HL-60 (cell line): Measurements from ENCODE around the gene ZBTB7B.
A peak's percentile ranks its signal among the peaks of the same experiment; 100 is the strongest.

Experiments
- DNase-seq, 2 experiments: peaks; one replicate each; pipeline ENCODE4 v3.0.0-alpha.2; 2010 to 2020; ENCODE audit warnings: low read depth in 1 of 2, low spot score in 1 of 2
- H3K27ac ChIP-seq: fragments of 250-450 bp; sonication (Bioruptor Pico); replicated peaks from 2 replicates; pipeline ENCODE4 v1.5.1; 2020; ENCODE audit warnings: mild to moderate bottlenecking, moderate library complexity
- H3K27me3 ChIP-seq: fragments of 250-450 bp; sonication (Bioruptor Pico); 2 replicates; pipeline ENCODE4 v1.5.1; 2021; ENCODE audit warnings: mild to moderate bottlenecking, moderate library complexity; ENCODE audit not compliant: insufficient read depth, poor library complexity, severe bottlenecking
- H3K4me3 ChIP-seq: replicated peaks from 2 replicates; pipeline ENCODE4 v1.5.1; 2011; ENCODE audit warnings: mild to moderate bottlenecking, control low read depth, low read length; ENCODE audit not compliant: insufficient read depth
- CTCF ChIP-seq: IDR thresholded peaks from one replicate; pipeline ENCODE4 v1.5.1; 2011; ENCODE audit warnings: low read length, control low read depth, inconsistent platforms; ENCODE audit not compliant: insufficient read depth
- GABPA ChIP-seq: IDR thresholded peaks from 2 replicates; pipeline ENCODE4 v1.6.1; 2012; ENCODE audit warnings: low read depth
- POLR2AphosphoS5 ChIP-seq: IDR thresholded peaks from 2 replicates; pipeline ENCODE4 v1.6.1; 2012; ENCODE audit warnings: low read depth
- REST ChIP-seq: IDR thresholded peaks from 2 replicates; pipeline ENCODE4 v1.6.1; 2012; ENCODE audit warnings: low read depth; ENCODE audit not compliant: insufficient replicate concordance
- SPI1 ChIP-seq: IDR thresholded peaks from 2 replicates; pipeline ENCODE4 v1.6.1; 2012; ENCODE audit warnings: low read depth, mild to moderate bottlenecking, borderline replicate concordance

The ZBTB7B gene

GRCh38 chr1:155006601-155007101, 4.0 kb downstream of the ZBTB7B start:
- DNase-seq = peak; percentile 64 to 90
- TF ChIP-seq REST (no peak), SPI1 (peak; percentile 26; the same call in 1 of the 2 replicates), POLR2AphosphoS5 (peak; percentile 43; the same call in 1 of the 2 replicates), CTCF (no peak), GABPA (no peak)
- peak overlapping the region; percentile 94 for H3K27ac ChIP-seq
- H3K4me3 ChIP-seq = no peak overlapping the region; the same call in none of the 2 replicates
- no peaks in the 10 kb centered on the region for H3K27me3 ChIP-seq

DNA sequence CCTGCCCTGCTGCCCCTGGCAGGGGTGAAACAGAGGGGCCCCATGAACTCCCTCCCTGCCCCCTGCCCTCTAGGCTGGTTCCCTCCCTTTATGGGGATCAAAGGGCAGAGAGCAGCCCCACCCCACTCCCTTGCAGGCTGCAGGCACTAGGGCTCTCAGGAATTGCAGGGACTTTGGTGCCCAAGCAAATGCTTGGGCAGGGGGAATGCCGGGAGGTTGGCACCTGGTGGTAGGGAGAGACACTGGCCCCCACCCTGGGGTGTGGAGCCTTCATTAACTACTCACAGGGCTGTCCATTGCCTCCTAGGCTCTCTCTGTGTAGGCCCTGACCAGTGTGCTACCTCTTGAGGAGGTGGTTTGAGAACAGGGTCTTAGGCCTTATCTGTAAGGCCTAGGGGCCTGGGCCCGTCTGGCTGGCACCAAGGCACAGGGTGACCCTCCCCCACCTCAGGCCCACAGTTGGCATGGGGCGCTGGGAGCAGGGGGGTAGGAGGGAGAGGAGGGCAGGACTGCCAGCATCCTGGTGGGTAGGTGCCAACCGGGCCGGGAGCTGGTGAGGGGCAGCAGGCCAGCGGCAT, 4.7 kb downstream of the ZBTB7B start:
- no peak for DNase-seq
- peak overlapping the region; percentile 76 for H3K4me3 ChIP-seq
- TF ChIP-seq SPI1 (no peak), CTCF (no peak), POLR2AphosphoS5 (no peak), GABPA (no peak), REST (no peak)
- no peaks in the 10 kb centered on the region for H3K27me3 ChIP-seq
- H3K27ac ChIP-seq = peak overlapping the region; percentile 94

DNA sequence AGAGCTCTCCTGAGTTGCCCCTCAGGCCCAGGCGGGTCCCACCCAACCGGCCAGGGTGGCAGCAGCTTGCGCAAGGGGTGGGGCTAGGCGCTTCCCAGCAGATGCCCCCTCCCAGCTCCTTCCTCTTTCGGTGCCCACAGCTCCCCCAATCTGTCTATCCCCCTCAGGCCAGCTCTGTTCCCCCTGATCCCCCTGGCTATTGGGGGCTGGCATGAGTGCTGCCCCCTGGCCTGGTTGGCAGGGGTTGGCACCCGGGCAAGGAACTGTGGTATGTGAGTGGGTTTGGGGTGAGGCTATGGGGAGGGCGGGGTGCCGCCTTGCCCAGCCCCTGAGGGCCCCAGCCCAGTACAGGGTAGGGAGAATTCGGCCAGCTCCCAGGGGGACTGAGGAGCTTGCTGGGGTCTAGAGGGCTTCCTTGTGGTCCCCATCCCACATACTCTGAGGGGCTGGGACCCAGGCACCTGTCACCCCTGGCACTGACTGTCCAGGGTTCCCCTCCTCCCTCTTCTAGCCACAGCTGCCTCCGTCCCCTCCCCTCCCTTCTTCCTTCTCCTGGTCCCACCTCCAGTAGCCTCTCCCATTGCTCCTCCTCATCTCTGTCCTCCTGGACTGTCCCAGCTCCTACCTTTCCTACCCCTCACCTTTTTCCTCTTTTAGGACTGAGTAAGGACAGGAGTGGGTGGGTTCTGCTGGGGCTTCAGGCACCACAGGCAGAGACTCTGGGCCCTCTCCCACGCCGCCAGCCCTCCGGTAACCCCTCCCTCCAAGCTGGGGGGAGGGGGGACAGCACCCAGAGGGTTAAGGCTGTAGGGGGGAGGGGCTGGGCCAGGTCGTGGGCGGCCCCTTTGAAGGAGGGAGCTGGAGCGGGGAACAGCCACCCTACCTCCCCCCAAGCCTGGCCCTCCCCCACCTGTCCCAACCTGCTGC, 5.7 kb downstream of the ZBTB7B start:
- DNase-seq = peak; percentile 90 to 92
- TF ChIP-seq SPI1 (peak; percentile 13; the same call in 1 of the 2 replicates), POLR2AphosphoS5 (peak; percentile 48; the same call in 1 of the 2 replicates), REST (no peak)
- Histone ChIP-seq H3K27ac (peak overlapping the region; percentile 94), H3K4me3 (peak overlapping the region; percentile 76), H3K27me3 (no peaks in the 10 kb centered on the region)
